ENCODE data around the gene FNDC1.
A peak's percentile ranks its signal among the peaks of the same experiment; 100 is the strongest.
"Not testable (repeated sequence)": the region's sequence is repeated elsewhere in the genome, so short reads cannot be mapped to it uniquely, and the experiment has no call there.

The FNDC1 gene

DNA sequence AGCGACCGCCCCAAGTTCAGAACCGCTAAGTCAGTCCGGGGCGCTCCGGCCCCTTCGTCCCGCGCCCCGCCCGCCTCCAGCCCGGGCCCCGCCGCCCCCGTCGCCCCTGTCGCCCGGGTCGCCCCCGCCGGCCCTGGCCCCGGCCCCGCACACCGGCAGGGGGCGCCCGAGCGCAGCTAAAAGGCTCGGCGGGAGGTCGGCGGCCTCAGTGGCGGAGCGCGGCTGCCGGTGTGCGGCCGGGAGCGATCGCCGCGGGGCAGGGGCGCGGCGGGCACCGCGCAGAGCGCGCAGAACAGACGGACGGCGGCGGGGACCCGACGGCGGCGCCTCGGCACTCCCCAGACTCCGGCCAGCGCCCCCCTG lies at the start of gene FNDC1:
TSS of gene FNDC1 (plus strand) at position 208 of the 363 bp plus-strand sequence. CDS start 197 bp downstream, outside the sequence.
- no peak for DNase-seq

DNA sequence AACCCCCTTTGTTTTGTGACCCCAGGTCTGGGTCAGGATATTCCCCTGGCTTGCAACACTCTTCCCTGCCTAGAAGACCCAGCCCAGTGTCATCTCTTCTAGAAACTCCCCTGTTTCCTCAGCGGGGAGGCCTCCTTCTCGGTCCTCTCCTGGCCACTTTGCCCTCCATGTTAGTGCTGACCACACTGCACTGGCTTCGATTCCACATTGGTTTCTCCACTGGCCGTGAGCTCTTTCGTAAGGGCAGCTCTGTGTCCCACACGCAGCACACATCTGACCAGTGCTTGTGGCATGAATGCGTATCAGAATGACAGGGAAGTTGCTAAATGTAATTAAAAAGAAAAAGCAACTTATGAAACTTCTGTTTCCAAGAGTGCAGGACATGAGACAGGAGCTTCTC lies 49.4 kb upstream of the FNDC1 start:
- DNase-seq, result peak; percentile 39

DNA sequence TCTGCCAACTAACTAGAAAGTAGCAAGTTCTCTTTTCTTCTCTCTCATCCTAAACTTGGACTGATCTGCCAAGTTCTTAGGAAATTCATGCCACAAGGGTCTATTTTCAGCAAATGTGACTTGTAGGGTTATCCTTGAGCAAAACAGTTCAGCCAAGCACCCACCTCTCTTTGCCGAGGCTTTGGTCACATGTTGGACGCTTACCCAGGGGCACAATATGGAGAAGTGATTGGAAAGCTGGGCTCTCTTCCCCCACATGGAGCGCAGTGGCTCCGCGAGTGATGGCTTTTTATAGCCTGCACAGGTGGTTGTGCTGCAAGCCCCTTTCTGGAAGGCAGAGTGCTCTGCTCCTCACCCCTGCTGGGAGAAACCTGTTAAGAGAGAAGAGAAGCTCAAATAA lies 47.7 kb upstream of the FNDC1 start:
- no peak for DNase-seq

DNA sequence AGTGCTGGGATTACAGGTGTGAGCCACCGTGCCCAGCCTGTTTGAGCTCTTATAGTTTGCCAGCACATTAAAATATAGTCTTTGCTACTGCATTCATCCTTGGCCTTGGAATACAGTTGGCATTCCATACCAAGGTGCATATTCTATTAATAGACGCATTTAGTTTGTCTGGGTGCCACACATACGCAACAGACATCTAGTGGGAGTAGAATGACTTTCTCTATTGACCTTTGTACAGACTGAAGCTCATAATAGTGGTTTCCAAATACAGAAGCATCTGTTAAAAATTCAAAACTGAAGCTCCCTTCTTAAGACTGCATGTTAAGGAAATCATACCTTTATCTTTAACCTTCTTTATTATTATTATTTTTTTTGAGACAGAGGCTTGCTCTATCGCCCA lies 46.7 kb upstream of the FNDC1 start:
- DNase-seq, result no peak

DNA sequence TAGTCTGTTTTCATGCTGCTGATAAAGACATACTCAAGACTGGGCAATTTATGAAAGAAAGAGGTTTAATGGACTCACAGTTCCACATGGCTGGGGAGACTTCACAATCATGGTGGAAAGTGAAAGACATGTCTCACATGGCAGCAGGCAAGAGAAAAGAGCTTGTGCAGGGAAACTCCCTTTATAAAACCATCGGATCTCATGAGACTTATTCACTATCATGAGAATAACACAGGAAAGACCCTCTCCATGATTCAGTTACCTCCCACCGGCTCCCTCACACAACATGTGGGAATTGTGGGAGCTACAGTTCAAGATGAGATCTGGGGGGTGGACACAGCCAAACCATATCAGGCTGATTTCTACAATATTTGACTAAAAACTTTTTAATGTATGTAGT lies 45.4 kb upstream of the FNDC1 start:
- DNase-seq, result not testable (repeated sequence)

DNA sequence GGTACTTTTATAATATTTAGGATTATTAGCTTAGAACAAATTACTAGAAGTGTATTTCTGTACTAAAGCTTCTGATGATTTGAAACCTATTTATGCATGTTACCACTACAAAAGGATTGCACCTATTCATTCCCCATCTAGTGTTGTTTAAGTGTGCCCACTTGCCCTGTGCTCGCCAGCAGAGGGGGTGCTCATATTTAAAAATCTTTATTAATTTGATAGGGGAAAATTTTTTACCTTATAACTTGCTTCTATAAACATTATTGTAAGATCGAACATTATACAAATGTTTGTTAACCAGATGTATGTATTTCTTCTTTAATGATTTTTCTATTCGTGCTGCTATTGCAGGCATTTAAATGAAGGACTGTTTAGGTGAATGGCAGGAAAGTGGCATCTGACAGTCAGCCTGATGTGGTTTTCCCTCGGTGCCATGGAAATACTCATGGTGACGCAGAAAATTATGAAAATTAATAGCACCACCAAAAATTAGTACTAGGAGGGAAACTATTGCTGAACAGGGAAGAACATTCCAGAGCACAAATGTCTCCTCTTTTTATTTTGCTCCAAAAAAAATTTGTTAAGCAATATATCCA lies 44.1 kb upstream of the FNDC1 start:
- DNase-seq, result no peak

DNA sequence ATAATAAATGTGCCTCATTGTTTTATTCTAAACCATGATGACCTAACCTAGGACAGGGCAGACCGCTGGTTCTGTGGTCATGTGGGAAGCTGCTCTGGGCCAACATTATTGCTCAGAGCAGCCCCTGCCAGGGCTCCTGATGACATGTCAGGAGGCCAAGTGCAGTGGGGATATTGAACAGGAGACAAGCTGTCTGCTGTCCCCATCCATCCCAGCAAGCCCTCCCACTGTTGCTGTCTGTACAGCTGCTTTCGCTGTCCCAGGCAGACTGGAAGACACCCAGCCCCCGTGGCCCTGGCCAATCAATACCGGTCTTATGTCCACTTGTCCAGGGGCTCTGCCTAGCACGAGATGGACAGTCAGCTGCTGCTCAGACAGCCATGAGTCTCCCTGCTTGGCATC lies 43.2 kb upstream of the FNDC1 start:
- no peak for DNase-seq

DNA sequence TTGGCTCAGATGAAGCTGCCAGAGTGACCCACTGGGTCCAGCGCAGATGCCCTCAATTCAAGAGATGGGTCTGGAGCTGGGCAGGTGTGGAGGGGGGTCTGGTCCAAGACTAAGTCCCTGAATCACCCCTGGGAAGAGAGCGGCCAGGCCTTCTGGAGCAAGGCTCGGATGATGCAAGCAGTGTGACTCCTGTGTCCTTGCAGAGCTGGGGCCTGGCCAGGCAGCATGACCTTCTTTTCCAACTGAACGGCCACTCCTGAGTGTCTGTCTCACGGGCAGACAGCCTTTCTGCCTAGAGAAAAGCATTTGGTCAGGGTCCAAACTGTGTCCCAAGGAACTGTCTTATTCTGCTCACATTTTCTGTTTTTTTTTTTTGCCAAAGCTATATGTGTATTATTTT lies 42.6 kb upstream of the FNDC1 start:
- DNase-seq, result no peak

DNA sequence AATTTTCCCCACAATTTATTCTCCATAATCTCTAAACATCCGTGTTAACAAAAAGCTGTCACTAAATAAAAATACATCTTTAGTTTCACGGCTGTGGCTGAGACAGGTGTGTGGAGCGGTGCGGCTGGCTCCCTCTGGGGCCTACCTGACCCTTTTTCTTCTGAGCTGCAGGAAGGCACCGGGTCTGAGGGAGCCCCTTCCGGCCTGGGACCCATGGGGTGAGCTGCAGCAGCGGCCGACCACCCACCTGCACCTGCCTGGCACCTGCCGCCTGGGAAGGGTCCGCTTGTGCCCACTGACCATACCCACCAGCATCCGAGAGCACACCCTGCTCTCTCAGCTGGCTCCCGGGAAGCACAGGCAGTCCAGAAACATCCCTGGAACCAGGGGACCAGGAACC lies 41.5 kb upstream of the FNDC1 start:
- DNase-seq, result no peak

DNA sequence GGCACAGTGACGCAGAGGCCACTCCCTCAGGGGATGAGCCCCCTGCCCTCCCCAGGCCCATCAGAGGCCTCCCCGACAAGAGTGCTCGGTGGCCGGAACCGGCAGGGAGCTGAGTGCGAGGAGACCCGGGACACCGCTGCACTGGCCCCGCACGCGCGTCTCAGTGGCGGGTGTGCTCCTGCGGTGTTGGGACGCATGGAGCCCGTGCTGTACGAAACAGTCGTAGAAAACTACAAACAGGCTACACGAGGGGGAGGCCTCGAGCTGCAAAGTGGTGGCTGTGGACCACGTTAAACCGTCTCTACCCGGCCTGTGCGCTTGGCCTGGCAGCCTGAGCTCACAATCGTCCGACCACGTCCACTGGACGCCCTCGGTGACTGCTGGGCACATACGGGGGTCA lies 40.2 kb upstream of the FNDC1 start:
- DNase-seq, result no peak

DNA sequence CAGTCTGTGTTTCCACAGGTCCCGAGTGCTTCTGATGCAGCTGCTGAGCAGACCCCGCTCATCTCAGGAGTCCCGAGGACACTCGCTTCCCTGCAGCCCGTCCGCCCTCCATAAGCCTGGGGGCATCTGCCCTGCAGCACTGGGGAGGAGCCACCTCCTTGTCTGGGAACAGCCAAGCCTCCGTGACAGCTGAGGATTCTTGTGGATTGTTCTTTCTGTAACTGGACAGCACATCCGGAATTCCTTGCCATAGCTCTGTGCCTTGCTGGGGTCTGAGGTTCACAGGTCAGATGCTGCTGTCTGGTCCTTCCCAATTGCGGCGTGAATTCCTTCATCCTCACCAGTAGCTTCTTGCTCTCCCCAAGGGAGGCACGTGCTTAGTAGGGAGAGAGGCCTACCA lies 38.4 kb upstream of the FNDC1 start:
- DNase-seq, result no peak

DNA sequence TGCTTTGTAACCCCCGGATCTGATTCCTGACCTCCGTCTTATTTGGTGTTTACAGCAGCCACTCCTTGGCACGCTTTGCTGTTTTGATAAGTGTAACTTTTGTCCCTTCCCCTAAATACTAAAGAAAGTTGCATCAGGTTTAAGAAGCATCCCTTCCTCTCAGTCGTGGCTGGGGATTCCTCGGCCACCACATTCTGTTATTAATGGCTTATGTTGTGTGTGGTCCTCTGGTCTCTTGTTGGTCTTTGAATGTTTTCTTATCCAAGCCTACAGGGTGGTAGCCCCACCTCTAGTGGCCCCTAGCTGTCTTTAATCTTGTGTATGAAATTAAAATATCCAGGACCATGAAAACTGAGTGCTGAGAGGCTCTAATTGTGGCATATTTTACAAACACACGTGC lies 37.5 kb upstream of the FNDC1 start:
- DNase-seq, result no peak

DNA sequence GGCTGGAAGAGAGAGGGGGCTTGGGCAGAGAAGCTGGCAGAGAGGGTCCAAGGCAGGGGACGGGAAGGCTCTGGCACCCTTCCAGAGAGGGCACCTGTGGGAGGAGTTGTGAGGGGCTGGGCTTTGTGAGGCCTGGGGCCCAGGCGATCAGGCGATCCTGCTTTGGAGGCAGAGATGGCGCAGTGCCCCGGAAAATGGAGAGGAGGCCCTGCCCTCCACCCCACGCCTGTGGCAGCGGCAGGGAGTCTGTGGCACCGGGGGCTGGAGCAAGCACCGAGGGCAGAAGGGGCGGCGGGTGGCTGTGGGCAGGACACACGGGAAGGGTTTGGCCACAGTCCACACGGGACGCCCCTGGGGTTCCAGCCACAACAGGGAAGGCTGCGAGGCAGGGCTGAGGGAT lies 36.5 kb upstream of the FNDC1 start:
- DNase-seq, result no peak

DNA sequence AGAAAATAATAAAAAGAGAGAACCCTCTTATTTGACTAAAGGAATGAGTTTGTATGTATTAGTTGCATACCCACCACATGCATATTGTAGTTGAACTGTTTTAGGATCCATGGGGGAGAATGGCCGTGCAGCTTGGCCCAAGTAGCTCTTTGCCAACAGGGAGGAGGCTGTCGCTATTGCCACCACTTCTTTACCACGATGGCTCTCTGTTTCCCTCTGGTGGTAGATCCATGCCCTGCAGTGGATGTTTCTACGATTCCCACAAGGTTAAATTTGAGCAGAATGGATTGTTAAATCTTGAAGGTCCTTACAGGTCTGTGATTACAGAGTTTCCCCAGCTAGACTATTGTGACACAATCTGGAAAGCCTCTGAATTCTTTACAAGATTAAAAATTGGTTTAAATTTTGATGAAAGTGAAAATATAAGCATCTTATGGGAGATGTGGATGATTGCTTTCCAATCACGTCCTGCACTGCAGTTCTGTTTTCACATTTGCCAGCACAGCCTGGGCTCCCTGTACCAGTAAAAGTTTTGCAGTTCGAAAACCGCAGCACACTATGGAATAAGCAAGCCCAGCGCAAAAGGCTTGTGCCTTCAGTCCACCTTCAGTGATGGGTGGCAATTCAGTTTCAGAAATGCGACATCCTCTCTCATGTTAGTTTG lies 34.4 kb upstream of the FNDC1 start:
- peak; percentile 72 for DNase-seq

DNA sequence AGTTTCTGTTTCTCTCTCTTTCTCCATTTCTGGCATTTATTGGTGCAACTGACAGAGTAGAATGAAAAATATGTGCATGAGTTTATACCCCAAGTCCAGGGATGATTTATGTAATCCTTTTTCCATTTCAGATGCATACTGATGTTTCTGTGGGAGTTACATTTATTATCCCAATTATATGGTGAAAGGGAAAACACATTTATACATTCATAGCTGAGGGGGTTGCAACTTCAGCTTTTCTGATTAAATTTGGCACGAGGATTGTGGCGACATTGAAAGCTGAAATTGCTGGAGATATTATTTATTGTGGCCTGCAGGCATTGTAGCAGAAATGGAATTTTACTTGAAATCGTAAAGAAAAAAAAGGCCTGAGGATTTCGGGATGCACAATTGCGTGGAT lies 31.5 kb upstream of the FNDC1 start:
- no peak for DNase-seq

DNA sequence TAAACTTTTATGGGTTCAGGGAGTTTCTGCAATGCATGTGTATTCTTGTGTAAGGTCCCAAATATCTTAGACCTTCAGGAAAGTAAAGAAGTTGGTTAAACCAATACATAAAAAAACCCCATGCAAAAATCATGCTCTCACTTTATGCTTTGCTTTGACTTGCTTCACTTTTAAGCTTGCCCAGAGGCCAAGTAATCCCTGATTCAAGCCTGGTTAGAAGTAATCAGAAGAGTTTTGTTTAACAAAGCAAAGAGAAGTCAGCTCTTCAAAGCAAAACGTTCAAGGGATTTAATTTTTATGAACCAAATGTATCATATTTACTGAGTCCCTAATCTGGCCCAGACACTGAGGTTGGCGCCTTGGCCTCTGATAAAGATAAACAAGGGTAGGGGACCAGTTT lies 26.7 kb upstream of the FNDC1 start:
- DNase-seq, result no peak

DNA sequence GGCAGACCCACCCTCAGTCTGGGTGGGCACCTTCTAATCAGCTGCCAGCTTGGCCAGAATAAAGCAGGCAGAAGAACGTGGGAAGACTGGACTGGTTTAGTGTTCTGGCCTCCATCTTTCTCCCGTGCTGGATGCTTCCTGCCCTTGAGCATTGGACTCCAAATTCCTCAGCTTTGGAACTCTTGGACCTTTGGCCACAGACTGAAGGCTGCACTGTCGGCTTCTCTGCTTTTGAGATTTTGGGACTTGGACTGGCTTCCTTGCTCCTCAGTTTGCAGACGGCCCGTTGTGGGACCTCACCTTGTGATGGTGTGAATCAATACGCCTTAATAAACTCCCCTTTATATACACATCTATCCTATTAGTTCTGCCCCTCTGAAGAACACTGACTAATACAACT lies 20.6 kb upstream of the FNDC1 start:
- DNase-seq, result no peak

DNA sequence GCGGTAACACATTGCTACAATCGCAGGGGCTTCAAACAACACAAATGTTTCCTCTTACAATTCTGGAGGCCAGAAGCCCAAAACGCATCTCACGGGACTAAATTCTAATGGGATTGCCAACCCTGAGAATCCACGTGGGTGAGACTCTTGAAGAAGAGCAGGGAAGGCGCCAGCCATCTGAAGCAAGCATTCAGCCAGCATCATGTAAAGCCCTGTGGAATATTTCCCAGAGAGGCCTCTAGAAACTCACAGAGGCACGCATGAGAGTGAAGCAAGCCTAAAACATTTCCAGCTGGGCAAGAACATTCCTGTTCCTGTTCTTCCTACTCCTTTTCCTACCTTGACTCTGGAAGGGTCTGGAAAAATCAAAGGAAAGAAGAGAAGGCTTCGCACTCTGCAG lies 19.6 kb upstream of the FNDC1 start:
- no peak for DNase-seq

DNA sequence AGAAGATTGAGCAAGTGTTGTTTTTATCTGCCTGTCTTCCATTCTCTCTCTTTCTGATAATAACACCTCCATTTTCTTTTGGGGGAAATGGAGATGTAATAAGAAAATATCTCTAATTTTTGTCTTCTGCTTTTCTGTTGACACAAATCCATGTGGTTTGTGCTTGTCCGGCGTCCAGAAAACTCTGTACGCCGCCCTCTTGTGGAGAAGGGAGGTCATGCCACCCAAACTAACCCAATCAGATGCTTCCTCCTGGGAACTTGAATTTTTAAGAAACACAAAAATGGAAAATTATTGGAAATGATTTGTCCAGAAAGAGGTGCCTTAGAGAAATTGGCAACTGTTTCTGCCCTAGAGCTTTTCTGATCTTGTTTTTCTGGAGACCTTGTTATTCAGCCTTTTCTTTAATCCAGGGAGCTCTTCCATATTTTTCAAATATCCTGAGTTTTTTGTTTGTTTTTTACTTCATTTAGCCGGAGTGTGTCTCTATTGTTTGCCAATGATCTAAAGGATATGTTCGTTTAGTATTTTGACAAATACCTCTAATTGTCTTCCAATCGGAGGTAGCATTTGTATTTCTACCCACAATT lies 17.8 kb upstream of the FNDC1 start:
- peak; percentile 47 for DNase-seq

DNA sequence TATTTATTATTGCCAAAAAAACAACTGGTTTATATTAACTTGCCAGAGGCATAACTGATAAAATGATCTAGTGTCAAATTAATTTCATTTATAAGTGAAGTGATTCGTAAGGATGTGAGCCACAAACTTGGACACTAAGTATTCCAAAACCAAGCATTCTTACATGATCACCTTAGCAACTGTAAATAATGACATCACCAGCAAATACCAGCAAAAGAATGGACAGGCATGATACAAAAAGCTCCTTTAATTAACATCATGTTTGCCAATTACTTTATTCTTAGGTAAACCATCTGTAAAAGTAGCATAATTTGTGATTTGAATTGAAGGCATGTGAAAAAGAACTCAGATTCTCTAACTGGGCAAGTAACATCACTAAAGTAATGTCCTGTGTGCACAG lies 17.2 kb upstream of the FNDC1 start:
- DNase-seq, result no peak

DNA sequence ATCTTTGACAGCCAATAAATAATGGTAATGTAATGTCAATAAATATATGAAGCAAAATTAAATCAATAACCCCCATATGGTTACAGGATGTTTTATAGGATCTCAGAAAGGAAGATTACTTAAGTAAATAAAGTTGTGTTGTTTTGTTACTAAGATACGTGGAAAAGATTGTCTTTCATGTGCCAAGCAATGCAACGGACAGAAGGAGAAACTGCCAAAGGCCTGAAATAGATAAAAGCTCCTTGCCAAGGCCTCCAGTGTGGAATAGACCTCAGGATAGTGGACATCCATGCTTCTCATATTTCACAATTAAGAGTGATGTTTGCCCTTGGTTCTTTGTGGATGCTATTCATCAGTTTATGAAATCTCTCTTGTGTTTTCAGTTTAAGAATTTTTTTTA lies 16.4 kb upstream of the FNDC1 start:
- DNase-seq, result no peak

DNA sequence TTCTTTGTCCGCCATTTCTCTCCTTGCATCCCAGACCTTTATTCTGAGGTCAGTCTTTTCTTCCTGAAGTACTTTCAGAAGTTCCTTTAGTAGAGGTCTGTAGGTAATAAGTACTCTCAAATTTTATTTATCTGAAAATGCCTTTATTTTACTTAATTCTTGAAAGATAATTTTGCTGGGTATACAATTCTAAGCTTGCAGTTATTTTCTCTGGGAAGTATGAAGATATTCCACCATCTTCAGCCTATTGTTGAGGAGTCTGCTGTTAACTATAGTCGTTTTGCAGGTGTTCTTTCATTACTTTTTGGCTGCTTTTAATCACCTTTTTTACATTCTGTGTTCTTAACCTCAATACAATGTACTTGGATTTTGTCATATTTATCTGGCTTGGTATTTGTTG lies 13.5 kb upstream of the FNDC1 start:
- DNase-seq, result no peak

DNA sequence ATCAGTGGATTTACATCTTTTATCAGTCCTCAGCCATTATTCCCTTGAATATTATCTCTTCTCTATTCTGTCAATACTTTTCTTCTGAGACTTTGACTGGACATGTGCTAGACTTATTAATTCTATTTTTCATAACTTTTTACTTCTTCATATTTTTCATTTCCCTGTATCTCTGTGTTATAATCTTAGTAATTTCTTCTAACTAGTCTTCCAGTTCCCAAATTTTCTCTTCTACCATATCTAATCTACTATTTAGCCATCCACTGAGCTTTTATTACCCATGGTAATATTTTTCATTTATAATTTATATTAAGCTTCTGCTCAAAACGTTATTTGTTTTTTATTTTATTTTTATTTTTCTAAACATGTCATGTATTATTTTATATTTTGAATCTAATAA lies 13.1 kb upstream of the FNDC1 start:
- DNase-seq, result no peak

DNA sequence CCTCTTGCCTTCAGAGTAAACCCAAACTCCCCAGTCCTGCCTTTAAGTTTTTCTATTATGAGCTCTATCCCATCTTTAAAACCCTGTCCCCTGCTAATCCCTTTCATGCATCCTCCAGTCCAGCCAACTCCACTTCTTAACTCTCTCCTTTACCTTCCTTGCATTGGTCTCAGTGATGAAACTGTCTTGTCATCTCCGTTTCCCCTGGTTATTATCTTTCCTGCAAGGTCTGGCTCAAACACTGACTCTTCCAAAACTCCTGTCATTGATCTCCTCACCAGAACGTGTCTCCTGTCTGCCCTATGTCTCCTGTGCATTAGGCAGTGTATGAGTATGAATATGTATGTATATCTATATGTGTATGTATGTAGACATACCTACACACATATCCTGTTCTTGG lies 11.8 kb upstream of the FNDC1 start:
- no peak for DNase-seq

DNA sequence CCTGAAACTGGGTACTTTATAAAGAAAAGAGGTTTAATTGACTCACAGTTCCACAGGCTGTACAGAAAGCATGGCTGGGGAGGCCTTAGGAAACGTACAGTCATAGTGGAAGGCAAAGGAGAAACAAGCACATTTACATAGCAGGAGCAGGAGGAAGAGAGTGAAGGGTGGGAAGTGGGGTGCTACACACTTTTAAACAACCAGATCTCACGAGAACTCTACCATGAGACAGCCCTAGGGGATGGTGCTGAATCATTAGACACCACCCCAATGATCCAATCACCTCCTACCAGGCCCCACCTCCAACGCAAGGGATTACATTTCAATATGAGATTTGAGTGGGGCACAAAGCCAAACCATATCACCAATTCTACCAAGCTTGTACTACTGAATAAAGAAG lies 7.4 kb upstream of the FNDC1 start:
- no peak for DNase-seq
